Adrenal gland (tissue), 12 donors: ENCODE results near the gene RAPGEF2. TPM values are rescaled to one million over a fixed set of nuclear protein-coding genes. Genes with fewer than 3 reads are reported as not detected.

Experiments
- DNase-seq, 7 donors: peaks; one replicate each; pipeline ENCODE4 v3.0.0-alpha.2; 2019 to 2020
- H3K27ac ChIP-seq, 5 donors: fragments of 200-600 bp; sonication (generic) in 4 of 5; 1 replicate in 3 of 5; 2 replicates in 2 of 5; pipeline versions ENCODE4 v1.5.1 to v1.8.0; 2016 to 2020; ENCODE audit warnings: mild to moderate bottlenecking in 1 of 5
- H3K27me3 ChIP-seq: fragments of 200-600 bp; 2 replicates; pipeline ENCODE4 v1.8.0; 2021
- H3K36me3 ChIP-seq, 2 donors: fragments of 200-600 bp; replicated peaks in 1 of 2; 1 replicate in 1 of 2; 2 replicates in 1 of 2; pipeline versions ENCODE4 v1.5.1 to v1.8.0; 2018 to 2022
- H3K4me1 ChIP-seq, 2 donors: fragments of 200-600 bp; replicated peaks in 1 of 2; 1 replicate in 1 of 2; 2 replicates in 1 of 2; pipeline versions ENCODE4 v1.5.1 to v1.8.0; 2018 to 2021
- H3K4me3 ChIP-seq, 4 donors: fragments of 200-600 bp; sonication (generic) in 3 of 4; one replicate each; pipeline ENCODE4 v1.5.1; 2016 to 2018
- H3K9me3 ChIP-seq, 3 donors: fragments of 200-600 bp; sonication (generic) in 1 of 3; replicated peaks in 1 of 3; 1 replicate in 2 of 3; 2 replicates in 1 of 3; pipeline versions ENCODE4 v1.5.1 to v1.8.0; 2016 to 2021
- POLR2A ChIP-seq, 2 donors: fragments of 450-650 bp; IDR thresholded peaks; one replicate each; pipeline ENCODE4 v1.6.1; 2017; ENCODE audit warnings: antibody characterized with exemption in 2 of 2, mild to moderate bottlenecking in 2 of 2, moderate library complexity in 1 of 2
- WGBS, 4 donors: extraction: QIAGEN DNeasy Blood & Tissue Kit in 2 of 4; methylation state at CpG; one replicate each; pipeline versions ENCODE4 v1.1.5 to v1.1.7; 2013 to 2017; 5-methylcytosine and 5-hydroxymethylcytosine counted together
- intact Hi-C, 2 donors: fragments of 100-400 bp; cut with DNase I; formaldehyde crosslinking; loops; one replicate each; pipeline versions ENCODE4 v1.14.1 to v1.15.0; 2022 to 2023
- microRNA-seq, 3 donors: library from miRNA; unstranded; fragments of <30 nt; microRNA quantifications; one replicate each; pipeline ENCODE4, GENCODE V29; 2017 to 2020
- polyA plus RNA-seq, 3 donors: library from polyadenylated mRNA; stranded (reverse); fragments of 200-250 nt in 2 of 3; fragments of 350-450 nt in 1 of 3; fragmentation: Illumina TruSeq in 1 of 3; extraction: RNeasy Lipid Tissue Mini Kit (QIAGEN cat#74804) in 1 of 3; gene quantifications; one replicate each; pipeline ENCODE4 v1.2.3, GENCODE V29; 2013 to 2014
- small RNA-seq, 2 donors: library from RNA; depleted of rRNA; stranded (forward); fragments of <200 nt; gene quantifications; one replicate each; pipeline ENCODE3, GENCODE V24; 2016
- total RNA-seq, 9 donors: library from RNA; depleted of rRNA in 4 of 9; stranded (reverse); fragments of >200 nt in 4 of 9; fragments of 120-200 nt in 1 of 9; fragmentation: NEBNext Ultra II Directional in 1 of 9; extraction: Animal tissue kit (Norgen Biotek cat#: 25700) in 1 of 9; gene quantifications; one replicate each; pipeline versions ENCODE4 v1.1.0 to v1.2.4, GENCODE V29; 2013 to 2023
- TF ChIP-seq, protein P1 (sequence below), 6 experiments: fragments of 450-650 bp in 4 of 6; fragments of 200-600 bp in 2 of 6; sonication (generic) in 1 of 6; IDR thresholded peaks; 1 replicate in 5 of 6; 2 replicates in 1 of 6; pipeline versions ENCODE4 v1.5.1 to v1.8.0; 2016 to 2021; ENCODE audit warnings: antibody characterized with exemption in 6 of 6, mild to moderate bottlenecking in 2 of 6, moderate library complexity in 1 of 6
- donor health status: healthy with polysubstance abuse.
- donor health status: Bipolar disorder and iron deficiency.
- donor health status: DM: yes; HTN: yes; CAD: no.
- donor health status: DM: no; HTN: no; CAD: no.
- donor health status: DM: no; HTN: no; CAD: no.
- donor health status: DM: yes; HTN: yes; CAD: no.

Gene RAPGEF2
- total and polyA plus RNA-seq, 12 donors = 5.2 to 53.9 (median 25.3) TPM

DNA sequence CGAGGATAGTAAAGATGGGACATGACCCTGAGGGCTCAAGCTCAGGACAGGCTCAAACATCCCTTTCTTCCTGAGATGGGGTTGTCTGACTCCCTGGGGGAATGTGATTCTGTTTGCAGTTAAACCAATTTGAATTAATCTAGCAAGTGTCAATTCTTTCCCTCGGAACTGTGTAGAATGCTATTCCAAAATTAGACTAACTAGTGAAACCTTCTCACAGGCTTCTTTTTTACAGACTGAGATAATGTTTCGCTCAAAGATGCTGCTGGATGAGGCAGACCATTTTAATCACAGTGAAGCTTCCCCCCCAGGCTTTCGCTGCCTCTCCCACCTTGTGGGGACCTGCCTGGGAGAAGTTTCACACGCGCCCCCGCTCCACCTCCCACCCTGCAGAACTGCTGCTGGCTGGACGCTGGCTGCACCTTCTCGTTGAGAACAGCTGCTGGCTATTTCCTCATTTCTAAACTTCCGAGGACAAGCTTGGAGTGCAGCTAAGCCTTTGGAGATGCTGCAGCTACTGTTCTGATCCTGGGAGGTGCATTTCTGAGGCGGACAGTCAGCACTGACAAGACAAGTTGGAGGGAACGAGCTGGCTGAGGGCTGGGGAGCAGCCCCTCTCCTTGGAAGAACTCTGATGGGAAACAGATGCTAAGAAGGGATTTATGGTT, 297.8 kb downstream of the RAPGEF2 start:
- H3K27me3 ChIP-seq = no peaks in the 10 kb centered on the region
- DNase-seq = peak in 1 of 7 donors; percentile 2
- peaks cover 0 to 4% of the 10 kb centered on the region in 2 donors for H3K4me1 ChIP-seq
- no peak overlapping the region for H3K27ac ChIP-seq
- no peak overlapping the region for H3K4me3 ChIP-seq
- intact Hi-C loops = no loop called here
- TF ChIP-seq POLR2A (IDR thresholded peaks at IDR 0.05) = no peak
- TF ChIP-seq, protein P1, sequence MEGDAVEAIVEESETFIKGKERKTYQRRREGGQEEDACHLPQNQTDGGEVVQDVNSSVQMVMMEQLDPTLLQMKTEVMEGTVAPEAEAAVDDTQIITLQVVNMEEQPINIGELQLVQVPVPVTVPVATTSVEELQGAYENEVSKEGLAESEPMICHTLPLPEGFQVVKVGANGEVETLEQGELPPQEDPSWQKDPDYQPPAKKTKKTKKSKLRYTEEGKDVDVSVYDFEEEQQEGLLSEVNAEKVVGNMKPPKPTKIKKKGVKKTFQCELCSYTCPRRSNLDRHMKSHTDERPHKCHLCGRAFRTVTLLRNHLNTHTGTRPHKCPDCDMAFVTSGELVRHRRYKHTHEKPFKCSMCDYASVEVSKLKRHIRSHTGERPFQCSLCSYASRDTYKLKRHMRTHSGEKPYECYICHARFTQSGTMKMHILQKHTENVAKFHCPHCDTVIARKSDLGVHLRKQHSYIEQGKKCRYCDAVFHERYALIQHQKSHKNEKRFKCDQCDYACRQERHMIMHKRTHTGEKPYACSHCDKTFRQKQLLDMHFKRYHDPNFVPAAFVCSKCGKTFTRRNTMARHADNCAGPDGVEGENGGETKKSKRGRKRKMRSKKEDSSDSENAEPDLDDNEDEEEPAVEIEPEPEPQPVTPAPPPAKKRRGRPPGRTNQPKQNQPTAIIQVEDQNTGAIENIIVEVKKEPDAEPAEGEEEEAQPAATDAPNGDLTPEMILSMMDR (IDR thresholded peaks at IDR 0.05) = no peak
- H3K9me3 ChIP-seq = no peaks in the 10 kb centered on the region
- no peaks in the 10 kb centered on the region for H3K36me3 ChIP-seq
- WGBS, 4 donors = 32 to 57% (median 39%) methylated on average over 12 of the region's 12 CpGs

DNA sequence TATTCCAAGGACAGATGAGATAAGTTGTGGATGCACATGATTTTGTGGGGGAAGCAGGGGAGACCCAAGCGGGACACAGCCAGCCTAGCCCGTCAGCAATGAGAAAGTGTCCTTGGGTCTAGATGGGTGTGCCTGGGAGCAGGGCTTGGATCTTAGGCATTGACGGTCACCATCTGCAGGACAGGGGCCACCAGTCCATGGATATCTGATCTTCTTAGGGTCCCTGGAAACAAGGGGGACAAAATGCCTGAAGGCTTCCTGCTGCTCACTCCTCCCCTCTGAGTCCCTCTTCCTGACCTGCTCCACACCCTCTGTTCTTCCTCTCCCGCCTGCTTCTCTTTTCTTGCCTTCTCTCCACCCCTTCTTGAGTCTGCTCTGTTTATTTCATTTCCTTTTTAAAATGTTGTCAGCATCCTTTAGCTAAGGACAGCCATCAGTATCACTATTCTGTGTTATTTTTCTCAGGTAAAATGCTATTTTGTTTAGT, 298.4 kb downstream of the RAPGEF2 start:
- Histone ChIP-seq H3K27ac (no peak overlapping the region), H3K27me3 (no peaks in the 10 kb centered on the region), H3K4me1 (peaks cover 0 to 4% of the 10 kb centered on the region in 2 donors), H3K9me3 (no peaks in the 10 kb centered on the region), H3K36me3 (no peaks in the 10 kb centered on the region), H3K4me3 (no peak overlapping the region)
- no peak for DNase-seq
- no peak for TF ChIP-seq POLR2A (IDR thresholded peaks at IDR 0.05)
- TF ChIP-seq, protein P1 (IDR thresholded peaks at IDR 0.05) = no peak
- intact Hi-C loops = no loop called here
- 30 to 53% (median 32%) methylated on average over 4 of the region's 4 CpGs for WGBS, 4 donors

DNA sequence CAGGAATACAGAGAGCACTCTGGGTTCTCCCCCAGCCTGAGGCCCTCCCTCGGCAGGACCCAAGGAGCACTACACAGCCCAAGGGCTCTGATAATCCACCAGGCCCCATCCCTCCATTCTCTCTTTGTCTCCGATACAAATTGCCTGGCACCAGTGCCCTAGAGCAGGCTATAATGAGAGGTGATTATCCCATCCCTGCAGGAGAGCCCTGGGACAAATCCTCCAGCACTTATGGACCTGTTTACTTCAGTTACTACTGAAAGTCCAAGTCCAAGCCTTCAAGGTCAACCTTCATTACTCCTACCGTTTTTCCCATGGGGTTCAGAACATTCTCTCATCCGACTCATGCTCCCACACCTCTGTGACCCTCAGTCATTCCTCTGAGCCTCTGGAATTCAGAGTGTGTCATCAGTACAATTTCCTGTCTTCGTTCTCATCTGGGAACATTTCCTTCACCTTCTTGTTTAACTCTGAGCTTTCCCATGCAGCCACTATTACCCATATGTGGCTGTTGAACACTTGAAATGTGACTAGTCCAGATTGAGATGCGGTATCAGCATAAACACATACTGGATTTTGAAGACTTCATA, 299.0 kb downstream of the RAPGEF2 start:
- intact Hi-C loops = no loop called here
- DNase-seq = no peak
- WGBS, 4 donors = 55 to 63% (median 59%) methylated on average over 6 of the region's 6 CpGs

More for the DNA sequence above, 299.0 kb downstream of the RAPGEF2 start:
- TF ChIP-seq, protein P1 (IDR thresholded peaks at IDR 0.05) = no peak
- TF ChIP-seq POLR2A (IDR thresholded peaks at IDR 0.05) = no peak
- no peak overlapping the region for H3K4me3 ChIP-seq
- no peaks in the 10 kb centered on the region for H3K27me3 ChIP-seq
- no peaks in the 10 kb centered on the region for H3K36me3 ChIP-seq
- H3K27ac ChIP-seq = no peak overlapping the region
- peaks cover 0 to 4% of the 10 kb centered on the region in 2 donors for H3K4me1 ChIP-seq
- H3K9me3 ChIP-seq = no peaks in the 10 kb centered on the region

Small RNAs within 50 kb of the gene (microRNA-seq; reads per million reads assigned to microRNA genes)
- 0 reads per million in 3 donors for gene MIR3688-1
- 0 reads per million in 3 donors for gene MIR3688-2

Small RNAs within 50 kb of the gene (small RNA-seq; reads per million reads assigned to genes)
- gene AC074344.1 (0 reads per million in 2 donors), gene MIR3688-1 (0 reads per million in 2 donors), gene RF00019 (0 reads per million in 2 donors)
